PC-3 (cell line): ENCODE data around the gene CD19. TPM values are rescaled to one million over a fixed set of nuclear protein-coding genes. Genes with fewer than 3 reads are reported as not detected.

ENCODE experiments used
- ATAC-seq: fragments of 200-7000 bp; cut with Tn5 transposase; 2 replicates; pipeline ENCODE4 v1.9.1; 2020; ENCODE audit warnings: mild to moderate bottlenecking, moderate library complexity
- BruUV-seq: library from RNA; stranded (reverse); fragments of 400-500 nt; replicated peaks from 2 replicates; lab custom pipeline; 2021; lab: Mats Ljungman, UMichigan
- CTCF ChIA-PET: fragments of 300-600 bp; sonication (Branson Sonifier 250); formaldehyde crosslinking; loops from one replicate; lab custom pipeline; 2022; ENCODE audit warnings: antibody characterized with exemption; lab: Charles Lee
- POLR2A ChIA-PET: fragments of 300-600 bp; sonication (Branson Sonifier 250); formaldehyde crosslinking; loops from one replicate; lab custom pipeline; 2022; ENCODE audit warnings: antibody characterized with exemption; ENCODE audit not compliant: unreplicated experiment; lab: Charles Lee
- DNase-seq: peaks from one replicate; pipeline ENCODE4 v3.0.0-alpha.2; 2015
- H2AFZ ChIP-seq: fragments of 300-600 bp; sonication (generic); 2 replicates; pipeline ENCODE4 v1.6.0; 2016; ENCODE audit warnings: antibody characterized with exemption, low read length
- H3F3A ChIP-seq: fragments of 300-600 bp; sonication (generic); one replicate; pipeline ENCODE4 v1.6.0; 2017; ENCODE audit warnings: antibody characterized with exemption, low read length, control low read depth, mild to moderate bottlenecking; ENCODE audit not compliant: unreplicated experiment
- H3K27ac ChIP-seq: fragments of 300-600 bp; sonication (generic); 2 replicates; pipeline ENCODE4 v1.5.1; 2016; ENCODE audit warnings: mild to moderate bottlenecking, low read length
- H3K27me3 ChIP-seq: fragments of 300-600 bp; sonication (generic); 2 replicates; pipeline ENCODE4 v1.6.1; 2016; ENCODE audit warnings: low read length, mixed read lengths
- H3K36me3 ChIP-seq: fragments of 300-600 bp; sonication (generic); 2 replicates; pipeline ENCODE4 v1.6.1; 2016; ENCODE audit warnings: low read depth, mixed run types, low read length, mixed read lengths
- H3K4me1 ChIP-seq: fragments of 300-600 bp; sonication (generic); 2 replicates; pipeline ENCODE4 v1.5.1; 2016; ENCODE audit warnings: low read length; ENCODE audit not compliant: insufficient read depth
- H3K4me2 ChIP-seq: fragments of 300-600 bp; sonication (generic); 2 replicates; pipeline ENCODE4 v1.6.0; 2016; ENCODE audit warnings: low read length
- H3K4me3 ChIP-seq: fragments of 300-600 bp; sonication (generic); 2 replicates; pipeline ENCODE4 v1.5.1; 2016; ENCODE audit warnings: mild to moderate bottlenecking, low read length, mixed read lengths
- H3K79me2 ChIP-seq: fragments of 300-600 bp; sonication (generic); 2 replicates; pipeline ENCODE4 v1.6.1; 2017; ENCODE audit warnings: low read length, mixed read lengths
- H3K9ac ChIP-seq: fragments of 300-600 bp; sonication (generic); 2 replicates; pipeline ENCODE4 v1.6.0; 2016; ENCODE audit warnings: mild to moderate bottlenecking, low read length
- H3K9me2 ChIP-seq: fragments of 300-600 bp; sonication (generic); replicated peaks from 2 replicates; pipeline ENCODE4 v1.6.1; 2016; ENCODE audit warnings: mixed run types, low read length, mixed read lengths
- H3K9me3 ChIP-seq: fragments of 300-600 bp; sonication (generic); 2 replicates; pipeline ENCODE4 v1.6.1; 2016; ENCODE audit warnings: low read length, mixed read lengths
- H4K20me1 ChIP-seq: fragments of 300-600 bp; sonication (generic); 2 replicates; pipeline ENCODE4 v1.6.1; 2016; ENCODE audit warnings: low read length, mixed read lengths
- EZH2 ChIP-seq: fragments of 300-600 bp; sonication (generic); IDR thresholded peaks from one replicate; pipeline ENCODE4 v1.6.1; 2017; ENCODE audit warnings: antibody characterized with exemption, mild to moderate bottlenecking, low read length; ENCODE audit not compliant: unreplicated experiment
- EZH2phosphoT487 ChIP-seq: fragments of 300-600 bp; sonication (generic); IDR thresholded peaks from 2 replicates; pipeline ENCODE4 v1.6.1; 2018; ENCODE audit warnings: mild to moderate bottlenecking, antibody characterized with exemption, low read length, borderline replicate concordance
- intact Hi-C: fragments of 100-400 bp; cut with micrococcal nuclease; formaldehyde crosslinking; loops from 2 replicates; pipeline ENCODE4 v1.9.0; 2023
- total RNA-seq: library from RNA; depleted of rRNA; stranded (reverse); fragments of >200 nt; gene quantifications from 2 replicates; pipeline ENCODE4 v1.2.3, GENCODE V29; 2014
- TF ChIP-seq, protein P1 (sequence below): fragments of 300-600 bp; sonication (generic); conservative IDR thresholded peaks from 2 replicates; pipeline ENCODE4 v1.5.1; 2017; ENCODE audit warnings: antibody characterized with exemption, low read depth, mild to moderate bottlenecking, low read length

CD19 gene
- total RNA-seq, 1 experiment from 2014 or later: not detected

DNA sequence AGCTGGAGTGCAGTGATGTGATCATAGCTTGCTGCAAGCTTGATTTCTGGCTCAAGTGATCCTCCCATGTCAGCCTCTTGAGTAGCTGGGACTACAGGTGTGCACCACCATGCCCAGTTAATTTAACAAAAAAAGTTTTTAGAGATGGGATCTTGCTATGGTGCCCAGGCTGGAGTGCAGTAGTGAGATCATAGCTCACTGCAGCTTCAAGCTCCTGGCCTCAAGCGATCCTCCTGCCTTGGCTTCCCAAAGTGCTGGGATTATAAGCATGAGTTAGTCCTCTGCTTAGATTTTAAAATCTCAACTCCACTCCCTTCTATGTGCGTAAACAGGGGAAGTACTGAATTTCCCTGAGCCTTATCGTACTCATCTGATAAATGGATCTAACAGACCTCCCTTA, 13.1 kb upstream of the CD19 start:
- H3K36me3 ChIP-seq: no peaks in the 10 kb centered on the region; the same call in 1 of the 2 replicates
- H3K27me3 ChIP-seq: no peaks in the 10 kb centered on the region
- no peak overlapping the region for H3K4me3 ChIP-seq
- H2AFZ ChIP-seq: no peak overlapping the region
- no peaks in the 10 kb centered on the region for H3F3A ChIP-seq
- peaks cover 10% of the 10 kb centered on the region; the same call in 1 of the 2 replicates for H3K79me2 ChIP-seq
- H3K4me1 ChIP-seq: peaks cover 3% of the 10 kb centered on the region; the same call in 1 of the 2 replicates
- no peak for DNase-seq
- ATAC-seq: no peak
- H3K27ac ChIP-seq: no peak overlapping the region
- no peak overlapping the region for H3K4me2 ChIP-seq
- no peaks in the 10 kb centered on the region for H3K9me3 ChIP-seq
- H3K9me2 ChIP-seq: no peaks in the 10 kb centered on the region
- no peak overlapping the region for H3K9ac ChIP-seq
- BruUV-seq: no TSS peak
- CTCF ChIA-PET: no interaction called here
- intact Hi-C loops: no loop called here
- POLR2A ChIA-PET: interaction anchor here (0.6 to 0.7 kb wide), 2 partner anchors 627 to 893 kb away, joined by 3 to 9 read pairs; no protein-coding TSS in a partner anchor
- H4K20me1 ChIP-seq: no peaks in the 10 kb centered on the region
- TF ChIP-seq EZH2phosphoT487 (no peak), EZH2 (no peak)
- TF ChIP-seq, protein P1, sequence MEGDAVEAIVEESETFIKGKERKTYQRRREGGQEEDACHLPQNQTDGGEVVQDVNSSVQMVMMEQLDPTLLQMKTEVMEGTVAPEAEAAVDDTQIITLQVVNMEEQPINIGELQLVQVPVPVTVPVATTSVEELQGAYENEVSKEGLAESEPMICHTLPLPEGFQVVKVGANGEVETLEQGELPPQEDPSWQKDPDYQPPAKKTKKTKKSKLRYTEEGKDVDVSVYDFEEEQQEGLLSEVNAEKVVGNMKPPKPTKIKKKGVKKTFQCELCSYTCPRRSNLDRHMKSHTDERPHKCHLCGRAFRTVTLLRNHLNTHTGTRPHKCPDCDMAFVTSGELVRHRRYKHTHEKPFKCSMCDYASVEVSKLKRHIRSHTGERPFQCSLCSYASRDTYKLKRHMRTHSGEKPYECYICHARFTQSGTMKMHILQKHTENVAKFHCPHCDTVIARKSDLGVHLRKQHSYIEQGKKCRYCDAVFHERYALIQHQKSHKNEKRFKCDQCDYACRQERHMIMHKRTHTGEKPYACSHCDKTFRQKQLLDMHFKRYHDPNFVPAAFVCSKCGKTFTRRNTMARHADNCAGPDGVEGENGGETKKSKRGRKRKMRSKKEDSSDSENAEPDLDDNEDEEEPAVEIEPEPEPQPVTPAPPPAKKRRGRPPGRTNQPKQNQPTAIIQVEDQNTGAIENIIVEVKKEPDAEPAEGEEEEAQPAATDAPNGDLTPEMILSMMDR: no peak

DNA sequence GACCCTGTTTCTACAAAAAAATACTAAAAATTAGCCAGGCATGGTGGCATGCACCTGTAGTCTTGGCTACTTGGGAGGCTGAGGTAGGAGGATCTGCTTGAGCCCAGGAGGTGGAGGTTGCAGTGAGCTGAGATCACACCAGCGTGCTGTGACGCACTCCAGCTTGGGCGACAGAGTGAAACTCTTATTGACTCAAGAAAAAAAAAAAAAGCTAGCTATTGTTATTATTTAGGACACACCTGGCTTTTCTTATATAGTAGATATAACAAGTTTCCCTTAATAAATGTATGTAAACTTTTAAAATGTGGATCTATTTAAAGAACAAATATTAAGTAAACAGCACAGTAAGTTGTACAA, 8.6 kb upstream of the CD19 start:
- Histone ChIP-seq H3K9me3 (no peaks in the 10 kb centered on the region), H3K9ac (no peak overlapping the region), H3K79me2 (peaks cover 15% of the 10 kb centered on the region; the same call in 1 of the 2 replicates), H4K20me1 (no peaks in the 10 kb centered on the region), H2AFZ (no peak overlapping the region), H3K36me3 (no peaks in the 10 kb centered on the region), H3K27ac (no peak overlapping the region), H3K4me3 (no peak overlapping the region; the same call in 1 of the 2 replicates), H3K4me1 (peaks cover 10% of the 10 kb centered on the region; the same call in 1 of the 2 replicates), H3F3A (no peaks in the 10 kb centered on the region), H3K4me2 (peak overlapping the region; percentile 98), H3K9me2 (no peaks in the 10 kb centered on the region), H3K27me3 (no peaks in the 10 kb centered on the region)
- ATAC-seq (no peak), DNase-seq (no peak)
- intact Hi-C loops: no loop called here
- ChIA-PET POLR2A (no interaction called here), CTCF (interaction anchor here (0.6 kb wide), 1 partner anchor 20 kb away, joined by 5 read pairs; no protein-coding TSS in a partner anchor)
- no peak for TF ChIP-seq EZH2phosphoT487
- no peak for TF ChIP-seq EZH2
- TF ChIP-seq, protein P1: no peak
- no TSS peak for BruUV-seq

DNA sequence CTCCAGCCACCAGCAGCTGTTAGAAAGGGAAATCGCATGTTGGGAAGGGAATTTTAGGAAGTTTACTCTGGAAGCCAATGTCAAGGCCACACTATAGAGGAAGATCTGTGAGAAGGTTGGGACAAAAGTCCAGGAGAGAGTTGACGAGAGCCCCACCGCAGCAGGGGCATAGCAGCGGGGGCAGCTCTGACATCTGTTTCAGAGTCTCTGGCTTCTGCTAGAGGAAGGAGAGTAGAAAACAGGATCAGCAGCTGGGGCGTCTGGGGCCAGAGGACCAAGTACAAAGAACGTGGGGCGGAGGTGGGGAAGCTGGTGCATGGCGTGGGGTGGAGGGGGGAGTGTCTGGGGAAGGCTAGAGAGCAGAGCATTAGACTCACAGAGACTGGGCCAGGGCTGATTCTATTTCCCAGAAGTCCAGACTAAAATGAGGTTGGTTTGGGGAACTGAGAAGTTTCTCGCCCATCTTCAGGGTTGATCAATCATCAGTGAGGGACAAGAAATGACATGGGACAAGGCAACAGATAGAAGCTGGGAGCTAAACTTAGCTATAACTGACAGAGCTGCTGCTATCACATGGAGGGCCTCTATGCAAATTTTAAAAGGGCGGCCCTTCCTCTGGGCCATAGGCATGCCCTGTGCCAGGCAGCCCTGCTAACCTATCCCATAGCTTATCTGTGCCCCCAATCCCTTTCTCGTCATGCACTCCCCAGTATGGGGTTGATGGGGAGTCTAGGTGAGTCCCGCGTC, 7.9 kb upstream of the CD19 start:
- H3F3A ChIP-seq: no peaks in the 10 kb centered on the region
- peak overlapping the region; percentile 98 for H3K4me2 ChIP-seq
- H3K9me3 ChIP-seq: no peaks in the 10 kb centered on the region
- H3K9ac ChIP-seq: peak overlapping the region; percentile 56
- no TSS peak for BruUV-seq
- H2AFZ ChIP-seq: peak overlapping the region; percentile 76
- no peaks in the 10 kb centered on the region for H3K27me3 ChIP-seq
- intact Hi-C loops: no loop called here
- ATAC-seq (no peak), DNase-seq (no peak)
- H3K9me2 ChIP-seq: no peaks in the 10 kb centered on the region
- H3K27ac ChIP-seq: peak overlapping the region; percentile 50
- peak overlapping the region; percentile 80 for H3K4me3 ChIP-seq
- H3K36me3 ChIP-seq: no peaks in the 10 kb centered on the region
- POLR2A ChIA-PET: no interaction called here
- H3K4me1 ChIP-seq: peaks cover 10% of the 10 kb centered on the region; the same call in 1 of the 2 replicates
- H4K20me1 ChIP-seq: no peaks in the 10 kb centered on the region
- TF ChIP-seq EZH2phosphoT487: no peak
- TF ChIP-seq, protein P1: no peak
- CTCF ChIA-PET: no interaction called here
- peaks cover 15% of the 10 kb centered on the region; the same call in 1 of the 2 replicates for H3K79me2 ChIP-seq
